Body of pancreas (tissue), 4 donors: ENCODE measurements around the gene PEX11B.

ENCODE experiments used
- CTCF ChIP-seq, 7 experiments: fragments of 450-650 bp in 4 of 7; fragments of 200-600 bp in 3 of 7; sonication (generic) in 3 of 7; IDR thresholded peaks; one replicate each; pipeline ENCODE4 v1.5.1; 2016 to 2019; ENCODE audit warnings: antibody characterized with exemption in 7 of 7
- POLR2A ChIP-seq, 3 donors: fragments of 450-650 bp; IDR thresholded peaks; one replicate each; pipeline ENCODE4 v1.6.1; 2016; ENCODE audit warnings: antibody characterized with exemption in 3 of 3, mild to moderate bottlenecking in 2 of 3

GRCh38 chr1:145962157-145963102 is 43.9 kb upstream of the PEX11B start:
- TF ChIP-seq CTCF (IDR thresholded peaks at IDR 0.05) (no peak), POLR2A (IDR thresholded peaks at IDR 0.05) (no peak)
